ENCODE results near the gene P4HB. TPM values are rescaled to one million over a fixed set of nuclear protein-coding genes. Genes with fewer than 3 reads are reported as not detected.
A peak's percentile ranks its signal among the peaks of the same experiment; 100 is the strongest.

P4HB gene
- total RNA-seq, 1 donor = 1,240 TPM

DNA sequence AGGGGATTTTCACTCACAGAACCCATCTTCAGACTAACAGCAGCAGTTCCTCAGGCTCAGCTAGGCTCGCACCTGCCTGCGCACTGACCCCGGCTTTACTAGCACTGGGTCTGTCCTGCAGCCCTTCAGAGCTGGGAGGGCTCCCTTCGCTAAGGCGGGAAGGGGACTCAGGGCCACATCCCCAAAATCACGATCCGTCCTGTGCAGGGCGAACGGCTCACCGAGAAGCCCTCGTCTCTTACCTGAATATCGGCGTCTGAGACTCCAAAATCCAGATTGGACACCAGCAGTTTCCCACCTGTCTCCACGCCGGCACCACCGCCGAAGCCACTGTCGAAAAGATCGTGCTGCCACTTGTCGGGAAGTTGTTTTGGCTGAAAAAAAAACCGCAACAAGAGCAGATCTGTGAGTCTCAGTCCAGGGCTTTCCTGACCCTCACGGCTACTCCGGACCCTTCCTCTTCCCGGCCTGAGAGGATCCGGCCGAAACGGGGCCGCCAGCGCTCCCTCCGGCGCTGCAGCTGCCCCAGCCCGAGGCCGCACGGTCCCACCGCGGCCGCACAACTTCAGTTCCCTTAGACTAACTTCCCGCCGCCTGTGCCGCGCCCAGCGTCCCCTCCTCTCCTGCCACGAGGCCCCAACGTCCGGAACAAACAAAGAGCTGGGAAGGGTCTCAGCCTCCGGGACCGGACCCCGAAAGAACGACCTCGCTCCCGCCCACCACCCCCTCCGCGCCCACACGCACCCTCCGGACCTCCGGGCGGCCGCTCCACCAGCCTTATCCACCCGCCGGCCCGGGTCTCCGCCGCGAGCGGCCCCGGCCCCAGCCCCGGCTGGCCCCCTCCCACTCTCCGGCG lies 30.3 kb upstream of the P4HB start:
- H3K4me3 ChIP-seq (ENCODE audit: insufficient read depth, low read length) = peak overlapping the region; percentile 95
- H2AFZ ChIP-seq (ENCODE audit: low read length) = no peak overlapping the region
- H3K4me2 ChIP-seq (ENCODE audit: insufficient read depth, low read length) = peak overlapping the region; percentile 89
- no peak for TF ChIP-seq CTCF (IDR thresholded peaks at IDR 0.05; ENCODE audit: extremely low read depth, low read depth, low read length)
- H4K20me1 ChIP-seq (ENCODE audit: insufficient read depth, low read length) = peaks cover 11% of the 10 kb centered on the region
- H3K79me2 ChIP-seq (ENCODE audit: insufficient read depth, low read length) = peaks cover 77% of the 10 kb centered on the region
- H3K9me3 ChIP-seq (ENCODE audit: low read depth, low read length) = no peaks in the 10 kb centered on the region
- peak; percentile 88 for DNase-seq (ENCODE audit: insufficient read length, low spot score, missing footprints)
- no peaks in the 10 kb centered on the region for H3K27me3 ChIP-seq (ENCODE audit: insufficient read depth, low read length)
- H3K4me1 ChIP-seq (ENCODE audit: insufficient read depth, low read length) = peaks cover 27% of the 10 kb centered on the region
- peak overlapping the region; percentile 75 for H3K27ac ChIP-seq (ENCODE audit: low read depth, low read length)
- H3K36me3 ChIP-seq (ENCODE audit: insufficient read depth, low read length) = peaks cover 42% of the 10 kb centered on the region

DNA sequence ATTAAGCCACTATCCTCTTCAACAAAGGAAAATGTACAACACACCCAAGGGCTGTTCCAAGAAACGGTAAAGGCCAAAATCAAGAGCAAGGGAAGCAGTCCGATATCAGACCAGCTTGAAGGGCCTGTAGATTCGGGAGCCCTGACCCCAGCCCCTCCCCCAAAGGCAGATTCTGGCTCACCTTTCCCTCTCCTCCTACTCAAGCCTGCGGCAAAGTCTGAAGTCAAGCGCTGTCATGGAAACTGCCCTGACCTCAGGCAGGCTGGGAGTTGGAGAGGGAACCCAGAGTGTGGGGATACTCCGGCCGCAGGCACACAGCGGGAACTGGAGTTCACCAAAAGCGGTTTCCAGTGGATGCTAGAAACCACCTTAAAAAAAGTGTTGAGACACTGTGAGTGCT lies 29.3 kb upstream of the P4HB start:
- H4K20me1 ChIP-seq (ENCODE audit: insufficient read depth, low read length) = peaks cover 15% of the 10 kb centered on the region
- no peak overlapping the region for H2AFZ ChIP-seq (ENCODE audit: low read length)
- DNase-seq (ENCODE audit: insufficient read length, low spot score, missing footprints) = peak; percentile 57
- H3K27me3 ChIP-seq (ENCODE audit: insufficient read depth, low read length) = no peaks in the 10 kb centered on the region
- H3K27ac ChIP-seq (ENCODE audit: low read depth, low read length) = peak overlapping the region; percentile 75
- no peaks in the 10 kb centered on the region for H3K9me3 ChIP-seq (ENCODE audit: low read depth, low read length)
- H3K4me3 ChIP-seq (ENCODE audit: insufficient read depth, low read length) = no peak overlapping the region
- H3K79me2 ChIP-seq (ENCODE audit: insufficient read depth, low read length) = peaks cover 76% of the 10 kb centered on the region
- no peak for TF ChIP-seq CTCF (IDR thresholded peaks at IDR 0.05; ENCODE audit: extremely low read depth, low read depth, low read length)
- peak overlapping the region; percentile 89 for H3K4me2 ChIP-seq (ENCODE audit: insufficient read depth, low read length)
- H3K4me1 ChIP-seq (ENCODE audit: insufficient read depth, low read length) = peaks cover 37% of the 10 kb centered on the region
- peaks cover 40% of the 10 kb centered on the region for H3K36me3 ChIP-seq (ENCODE audit: insufficient read depth, low read length)

DNA sequence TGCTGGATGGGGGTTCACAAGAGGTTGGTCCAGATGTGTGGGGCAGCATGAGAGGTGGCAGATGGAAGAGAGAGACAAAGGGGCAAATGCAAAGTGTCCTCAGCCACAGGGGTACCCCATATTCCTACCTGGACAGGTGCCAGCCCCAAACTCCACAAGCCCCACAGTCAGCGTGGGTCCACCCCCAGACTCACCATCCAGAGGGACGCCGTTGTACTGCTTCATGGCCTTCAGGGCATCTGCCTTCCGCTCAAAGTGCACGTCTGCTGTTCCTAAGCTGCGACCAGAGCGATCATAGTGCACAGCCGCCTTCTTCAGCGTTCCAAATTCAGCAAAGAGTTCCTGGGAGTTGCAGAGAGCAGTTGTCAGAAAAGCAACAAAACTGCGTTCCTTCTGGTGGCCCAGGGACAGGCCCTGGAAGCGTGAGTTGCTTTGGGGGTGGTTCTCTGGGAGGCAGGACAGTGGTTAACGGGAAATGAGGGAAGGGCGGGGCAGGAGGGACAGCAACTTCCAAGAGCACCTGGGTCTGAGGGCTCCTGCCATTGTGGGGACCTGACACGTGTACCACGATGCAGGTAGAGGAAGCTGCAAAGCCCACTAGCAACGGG lies 28.8 kb upstream of the P4HB start:
- Histone ChIP-seq H3K79me2 (ENCODE audit: insufficient read depth, low read length) (peaks cover 72% of the 10 kb centered on the region), H4K20me1 (ENCODE audit: insufficient read depth, low read length) (peaks cover 15% of the 10 kb centered on the region), H3K4me3 (ENCODE audit: insufficient read depth, low read length) (no peak overlapping the region), H3K36me3 (ENCODE audit: insufficient read depth, low read length) (peaks cover 39% of the 10 kb centered on the region), H2AFZ (ENCODE audit: low read length) (no peak overlapping the region), H3K27ac (ENCODE audit: low read depth, low read length) (peak overlapping the region; percentile 75), H3K27me3 (ENCODE audit: insufficient read depth, low read length) (no peaks in the 10 kb centered on the region), H3K4me2 (ENCODE audit: insufficient read depth, low read length) (no peak overlapping the region), H3K9me3 (ENCODE audit: low read depth, low read length) (no peaks in the 10 kb centered on the region), H3K4me1 (ENCODE audit: insufficient read depth, low read length) (peaks cover 42% of the 10 kb centered on the region)
- DNase-seq (ENCODE audit: insufficient read length, low spot score, missing footprints) = peak; percentile 71
- no peak for TF ChIP-seq CTCF (IDR thresholded peaks at IDR 0.05; ENCODE audit: extremely low read depth, low read depth, low read length)
